PC-3 (cell line): ENCODE measurements around the gene COMT. TPM values are rescaled to one million over a fixed set of nuclear protein-coding genes. Genes with fewer than 3 reads are reported as not detected.
"Not testable (repeated sequence)": the region's sequence is repeated elsewhere in the genome, so short reads cannot be mapped to it uniquely, and the experiment has no call there.

Experiments
- ATAC-seq: fragments of 200-7000 bp; cut with Tn5 transposase; 2 replicates; pipeline ENCODE4 v1.9.1; 2020; ENCODE audit warnings: mild to moderate bottlenecking, moderate library complexity
- BruUV-seq: library from RNA; stranded (reverse); fragments of 400-500 nt; replicated peaks from 2 replicates; lab custom pipeline; 2021; lab: Mats Ljungman, UMichigan
- CTCF ChIA-PET: fragments of 300-600 bp; sonication (Branson Sonifier 250); formaldehyde crosslinking; loops from one replicate; lab custom pipeline; 2022; ENCODE audit warnings: antibody characterized with exemption; lab: Charles Lee
- POLR2A ChIA-PET: fragments of 300-600 bp; sonication (Branson Sonifier 250); formaldehyde crosslinking; loops from one replicate; lab custom pipeline; 2022; ENCODE audit warnings: antibody characterized with exemption; ENCODE audit not compliant: unreplicated experiment; lab: Charles Lee
- DNase-seq: peaks from one replicate; pipeline ENCODE4 v3.0.0-alpha.2; 2015
- H2AFZ ChIP-seq: fragments of 300-600 bp; sonication (generic); 2 replicates; pipeline ENCODE4 v1.6.0; 2016; ENCODE audit warnings: antibody characterized with exemption, low read length
- H3F3A ChIP-seq: fragments of 300-600 bp; sonication (generic); one replicate; pipeline ENCODE4 v1.6.0; 2017; ENCODE audit warnings: antibody characterized with exemption, low read length, control low read depth, mild to moderate bottlenecking; ENCODE audit not compliant: unreplicated experiment
- H3K27ac ChIP-seq: fragments of 300-600 bp; sonication (generic); 2 replicates; pipeline ENCODE4 v1.5.1; 2016; ENCODE audit warnings: mild to moderate bottlenecking, low read length
- H3K27me3 ChIP-seq: fragments of 300-600 bp; sonication (generic); 2 replicates; pipeline ENCODE4 v1.6.1; 2016; ENCODE audit warnings: low read length, mixed read lengths
- H3K36me3 ChIP-seq: fragments of 300-600 bp; sonication (generic); 2 replicates; pipeline ENCODE4 v1.6.1; 2016; ENCODE audit warnings: low read depth, mixed run types, low read length, mixed read lengths
- H3K4me1 ChIP-seq: fragments of 300-600 bp; sonication (generic); 2 replicates; pipeline ENCODE4 v1.5.1; 2016; ENCODE audit warnings: low read length; ENCODE audit not compliant: insufficient read depth
- H3K4me2 ChIP-seq: fragments of 300-600 bp; sonication (generic); 2 replicates; pipeline ENCODE4 v1.6.0; 2016; ENCODE audit warnings: low read length
- H3K4me3 ChIP-seq: fragments of 300-600 bp; sonication (generic); 2 replicates; pipeline ENCODE4 v1.5.1; 2016; ENCODE audit warnings: mild to moderate bottlenecking, low read length, mixed read lengths
- H3K79me2 ChIP-seq: fragments of 300-600 bp; sonication (generic); 2 replicates; pipeline ENCODE4 v1.6.1; 2017; ENCODE audit warnings: low read length, mixed read lengths
- H3K9ac ChIP-seq: fragments of 300-600 bp; sonication (generic); 2 replicates; pipeline ENCODE4 v1.6.0; 2016; ENCODE audit warnings: mild to moderate bottlenecking, low read length
- H3K9me2 ChIP-seq: fragments of 300-600 bp; sonication (generic); replicated peaks from 2 replicates; pipeline ENCODE4 v1.6.1; 2016; ENCODE audit warnings: mixed run types, low read length, mixed read lengths
- H3K9me3 ChIP-seq: fragments of 300-600 bp; sonication (generic); 2 replicates; pipeline ENCODE4 v1.6.1; 2016; ENCODE audit warnings: low read length, mixed read lengths
- H4K20me1 ChIP-seq: fragments of 300-600 bp; sonication (generic); 2 replicates; pipeline ENCODE4 v1.6.1; 2016; ENCODE audit warnings: low read length, mixed read lengths
- EZH2 ChIP-seq: fragments of 300-600 bp; sonication (generic); IDR thresholded peaks from one replicate; pipeline ENCODE4 v1.6.1; 2017; ENCODE audit warnings: antibody characterized with exemption, mild to moderate bottlenecking, low read length; ENCODE audit not compliant: unreplicated experiment
- EZH2phosphoT487 ChIP-seq: fragments of 300-600 bp; sonication (generic); IDR thresholded peaks from 2 replicates; pipeline ENCODE4 v1.6.1; 2018; ENCODE audit warnings: mild to moderate bottlenecking, antibody characterized with exemption, low read length, borderline replicate concordance
- intact Hi-C: fragments of 100-400 bp; cut with micrococcal nuclease; formaldehyde crosslinking; loops from 2 replicates; pipeline ENCODE4 v1.9.0; 2023
- total RNA-seq: library from RNA; depleted of rRNA; stranded (reverse); fragments of >200 nt; gene quantifications from 2 replicates; pipeline ENCODE4 v1.2.3, GENCODE V29; 2014
- TF ChIP-seq, protein P1 (sequence below): fragments of 300-600 bp; sonication (generic); conservative IDR thresholded peaks from 2 replicates; pipeline ENCODE4 v1.5.1; 2017; ENCODE audit warnings: antibody characterized with exemption, low read depth, mild to moderate bottlenecking, low read length

COMT gene
- total RNA-seq, 1 experiment from 2014 or later, result 204 TPM

DNA sequence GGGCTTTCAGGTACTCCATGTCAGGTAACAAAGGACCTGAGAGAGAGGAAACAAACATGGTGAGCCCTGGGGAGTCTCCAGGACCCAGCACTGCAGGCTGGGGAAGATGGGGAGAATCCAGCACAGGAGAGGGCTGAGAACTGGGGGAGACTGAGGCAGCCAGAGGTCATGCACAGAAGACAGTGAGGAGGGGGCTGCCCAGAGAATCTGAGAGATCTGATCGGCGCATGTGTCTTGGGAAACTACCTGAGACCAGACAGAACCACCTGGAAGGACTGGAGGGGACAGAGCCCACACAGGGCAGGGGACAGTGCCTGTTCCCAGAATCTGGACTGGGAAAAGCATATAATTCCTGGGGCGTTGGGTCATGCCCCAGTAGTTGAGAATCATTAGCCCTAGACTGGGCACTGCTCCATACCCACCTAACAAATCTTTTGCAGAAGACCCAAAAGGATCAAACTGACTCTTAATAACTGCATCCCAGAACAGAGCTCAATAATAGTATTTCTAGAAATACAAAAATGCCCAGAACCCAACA, 20.0 kb upstream of the COMT start:
- ATAC-seq, result no peak
- ChIA-PET CTCF (interaction anchor here (0.6 kb wide), 1 partner anchor 27 kb away, joined by 5 read pairs; no protein-coding TSS in a partner anchor), POLR2A (no interaction called here)
- Histone ChIP-seq H3K36me3 (no peaks in the 10 kb centered on the region), H3K9me2 (no peaks in the 10 kb centered on the region), H2AFZ (no peak overlapping the region), H3F3A (no peaks in the 10 kb centered on the region), H3K9me3 (no peaks in the 10 kb centered on the region), H3K79me2 (no peaks in the 10 kb centered on the region), H3K4me1 (no peaks in the 10 kb centered on the region), H3K27ac (no peak overlapping the region), H3K9ac (no peak overlapping the region), H3K27me3 (no peaks in the 10 kb centered on the region), H3K4me2 (no peak overlapping the region), H4K20me1 (no peaks in the 10 kb centered on the region), H3K4me3 (no peak overlapping the region)
- DNase-seq, result no peak
- TF ChIP-seq EZH2, result no peak
- TF ChIP-seq, protein P1, sequence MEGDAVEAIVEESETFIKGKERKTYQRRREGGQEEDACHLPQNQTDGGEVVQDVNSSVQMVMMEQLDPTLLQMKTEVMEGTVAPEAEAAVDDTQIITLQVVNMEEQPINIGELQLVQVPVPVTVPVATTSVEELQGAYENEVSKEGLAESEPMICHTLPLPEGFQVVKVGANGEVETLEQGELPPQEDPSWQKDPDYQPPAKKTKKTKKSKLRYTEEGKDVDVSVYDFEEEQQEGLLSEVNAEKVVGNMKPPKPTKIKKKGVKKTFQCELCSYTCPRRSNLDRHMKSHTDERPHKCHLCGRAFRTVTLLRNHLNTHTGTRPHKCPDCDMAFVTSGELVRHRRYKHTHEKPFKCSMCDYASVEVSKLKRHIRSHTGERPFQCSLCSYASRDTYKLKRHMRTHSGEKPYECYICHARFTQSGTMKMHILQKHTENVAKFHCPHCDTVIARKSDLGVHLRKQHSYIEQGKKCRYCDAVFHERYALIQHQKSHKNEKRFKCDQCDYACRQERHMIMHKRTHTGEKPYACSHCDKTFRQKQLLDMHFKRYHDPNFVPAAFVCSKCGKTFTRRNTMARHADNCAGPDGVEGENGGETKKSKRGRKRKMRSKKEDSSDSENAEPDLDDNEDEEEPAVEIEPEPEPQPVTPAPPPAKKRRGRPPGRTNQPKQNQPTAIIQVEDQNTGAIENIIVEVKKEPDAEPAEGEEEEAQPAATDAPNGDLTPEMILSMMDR, result no peak
- TF ChIP-seq EZH2phosphoT487, result no peak
- no TSS peak for BruUV-seq
- intact Hi-C loops, result no loop called here

DNA sequence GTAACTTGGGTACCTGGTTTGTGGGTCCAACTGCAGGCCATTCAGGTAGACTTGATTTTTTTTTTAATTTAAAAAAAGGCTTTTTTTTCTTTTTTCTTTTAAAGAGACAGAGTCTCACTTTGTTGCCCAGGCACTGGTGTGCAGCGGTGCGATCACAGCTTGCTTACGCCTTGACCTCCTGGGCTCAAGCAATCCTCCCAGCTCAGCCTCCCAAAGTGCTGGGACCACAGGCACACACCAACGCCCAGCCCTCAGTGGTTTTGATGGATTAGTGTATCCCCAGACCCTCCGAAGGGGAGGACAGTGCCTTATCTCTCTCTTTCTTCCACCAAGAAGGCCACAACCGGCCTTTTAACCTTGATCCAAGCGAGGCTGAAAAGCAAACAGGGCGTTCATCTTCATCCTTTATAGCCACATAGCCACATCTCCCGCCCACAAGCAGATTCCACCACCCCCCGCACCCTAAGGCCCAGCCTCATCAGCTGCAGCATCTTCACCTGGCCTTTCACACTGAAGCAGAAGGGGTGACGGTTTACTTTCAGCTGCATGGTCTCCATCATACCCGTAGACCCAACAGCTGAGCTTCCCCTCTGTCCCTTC, 17.6 kb upstream of the COMT start:
- DNase-seq (no peak), ATAC-seq (no peak)
- Histone ChIP-seq H3K27ac (no peak overlapping the region), H3K4me1 (no peaks in the 10 kb centered on the region), H3K9me3 (no peaks in the 10 kb centered on the region), H3K9ac (no peak overlapping the region), H3K4me3 (no peak overlapping the region), H3F3A (no peaks in the 10 kb centered on the region), H4K20me1 (no peaks in the 10 kb centered on the region), H3K9me2 (no peaks in the 10 kb centered on the region), H3K36me3 (no peaks in the 10 kb centered on the region), H3K27me3 (no peaks in the 10 kb centered on the region), H3K4me2 (no peak overlapping the region), H3K79me2 (no peaks in the 10 kb centered on the region), H2AFZ (no peak overlapping the region)
- ChIA-PET CTCF (no interaction called here), POLR2A (no interaction called here)
- intact Hi-C loops, result no loop called here
- BruUV-seq, result no TSS peak
- TF ChIP-seq, protein P1, result no peak
- TF ChIP-seq EZH2phosphoT487 (no peak), EZH2 (no peak)

DNA sequence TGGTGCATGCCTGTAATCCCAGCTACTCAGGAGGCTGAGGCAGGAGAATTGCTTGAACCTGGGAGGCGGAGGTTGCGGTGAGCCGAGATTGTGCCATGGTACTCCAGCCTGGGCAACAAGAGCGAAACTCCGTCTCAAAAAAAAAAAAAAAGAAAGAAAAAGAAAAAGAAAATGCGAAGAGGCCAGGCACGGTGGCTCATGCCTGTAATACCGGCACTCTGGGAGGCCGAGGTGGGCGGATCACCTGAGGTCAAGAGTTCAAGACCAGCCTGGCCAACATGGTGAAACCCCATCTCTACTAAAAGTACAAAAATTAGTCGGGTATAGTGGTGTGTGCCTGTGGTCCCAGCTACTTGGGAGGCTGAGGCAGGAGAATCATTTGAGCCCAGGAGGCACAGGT, 15.5 kb upstream of the COMT start:
- H3K4me2 ChIP-seq, H3F3A ChIP-seq, H2AFZ ChIP-seq, intact Hi-C loops, H3K9me3 ChIP-seq, H4K20me1 ChIP-seq, H3K27ac ChIP-seq, POLR2A ChIA-PET, BruUV-seq, DNase-seq, H3K79me2 ChIP-seq, H3K4me1 ChIP-seq, H3K9me2 ChIP-seq, H3K36me3 ChIP-seq, H3K9ac ChIP-seq, CTCF ChIA-PET, H3K4me3 ChIP-seq, H3K27me3 ChIP-seq, ATAC-seq: not testable (repeated sequence)
